SU-DHL-6 (cell line): ENCODE data around the gene LDB2.

ENCODE experiments used
- EZH2phosphoT487 ChIP-seq: fragments of 200-600 bp; sonication (generic), shearing (Covaris generic); conservative IDR thresholded peaks from 2 replicates; pipeline ENCODE4 v1.6.1; 2018; ENCODE audit warnings: mild to moderate bottlenecking, antibody characterized with exemption, low read length, moderate library complexity, mixed read lengths
- TF ChIP-seq, protein P1 (sequence below): fragments of 200-600 bp; sonication (generic); IDR thresholded peaks from one replicate; pipeline ENCODE4 v1.5.1; 2017; ENCODE audit warnings: antibody characterized with exemption, mild to moderate bottlenecking, low read length, moderate library complexity; ENCODE audit not compliant: insufficient read depth, poor library complexity, severe bottlenecking

DNA sequence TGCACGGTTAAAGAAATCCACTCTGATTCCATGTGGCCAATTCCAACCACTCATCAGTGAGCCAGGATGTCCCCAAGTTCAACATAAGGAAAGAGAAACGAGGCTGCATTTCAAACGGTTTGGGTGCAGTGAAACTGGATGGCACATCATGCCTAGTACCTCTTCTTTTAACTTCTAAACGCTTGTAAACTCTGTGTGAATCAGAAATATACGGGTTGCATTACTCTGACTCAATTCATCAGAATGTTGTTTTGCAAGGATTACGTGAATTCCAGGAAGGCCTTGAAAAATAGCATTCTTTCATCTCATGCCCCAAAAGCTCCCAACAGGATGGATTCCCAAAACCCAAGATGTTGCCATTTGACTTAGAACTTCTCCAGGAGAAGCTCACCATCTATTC, 270.4 kb downstream of the LDB2 start:
- no peak for TF ChIP-seq EZH2phosphoT487
- TF ChIP-seq, protein P1, sequence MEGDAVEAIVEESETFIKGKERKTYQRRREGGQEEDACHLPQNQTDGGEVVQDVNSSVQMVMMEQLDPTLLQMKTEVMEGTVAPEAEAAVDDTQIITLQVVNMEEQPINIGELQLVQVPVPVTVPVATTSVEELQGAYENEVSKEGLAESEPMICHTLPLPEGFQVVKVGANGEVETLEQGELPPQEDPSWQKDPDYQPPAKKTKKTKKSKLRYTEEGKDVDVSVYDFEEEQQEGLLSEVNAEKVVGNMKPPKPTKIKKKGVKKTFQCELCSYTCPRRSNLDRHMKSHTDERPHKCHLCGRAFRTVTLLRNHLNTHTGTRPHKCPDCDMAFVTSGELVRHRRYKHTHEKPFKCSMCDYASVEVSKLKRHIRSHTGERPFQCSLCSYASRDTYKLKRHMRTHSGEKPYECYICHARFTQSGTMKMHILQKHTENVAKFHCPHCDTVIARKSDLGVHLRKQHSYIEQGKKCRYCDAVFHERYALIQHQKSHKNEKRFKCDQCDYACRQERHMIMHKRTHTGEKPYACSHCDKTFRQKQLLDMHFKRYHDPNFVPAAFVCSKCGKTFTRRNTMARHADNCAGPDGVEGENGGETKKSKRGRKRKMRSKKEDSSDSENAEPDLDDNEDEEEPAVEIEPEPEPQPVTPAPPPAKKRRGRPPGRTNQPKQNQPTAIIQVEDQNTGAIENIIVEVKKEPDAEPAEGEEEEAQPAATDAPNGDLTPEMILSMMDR, result no peak
